ENCODE results near the gene NTM. TPM values are rescaled to one million over a fixed set of nuclear protein-coding genes. Genes with fewer than 3 reads are reported as not detected.
A peak's percentile ranks its signal among the peaks of the same experiment; 100 is the strongest.

NTM gene
- total and polyA plus RNA-seq, 2 experiments from 2014 or later, result 25.9 to 49.0 TPM

- H3K9me2 ChIP-seq (ENCODE audit: insufficient read depth), result no peaks in the 10 kb centered on the region
- H3F3A ChIP-seq (ENCODE audit: insufficient read depth), result peaks cover 17% of the 10 kb centered on the region
- H3K9ac ChIP-seq, result no peak overlapping the region
- TF ChIP-seq EZH2 (IDR thresholded peaks at IDR 0.05; ENCODE audit: insufficient read depth, poor library complexity, severe bottlenecking), result no peak
- no peak overlapping the region for H3K4me2 ChIP-seq (ENCODE audit: unreplicated experiment)
- 90 to 93% methylated on average over 20 to 21 of the region's 21 CpGs for WGBS, 2 experiments (ENCODE audit: low coverage in 1 of 2, low lambda C conversion rate in 2 of 2, missing lambda C conversion rate in 2 of 2)
- H3K9me3 ChIP-seq (ENCODE audit: low read depth), result no peaks in the 10 kb centered on the region
- H3K4me3 ChIP-seq, result no peak overlapping the region
- no peak for DNase-seq
- no peaks in the 10 kb centered on the region for H4K20me1 ChIP-seq (ENCODE audit: insufficient read depth)
- H3K27me3 ChIP-seq (replicated peaks; ENCODE audit: insufficient read depth), result no peaks in the 10 kb centered on the region
- H3K4me1 ChIP-seq (ENCODE audit: insufficient read depth), result peaks cover 17% of the 10 kb centered on the region
- 0 out of 2 replicates have a peak, but pooled peaks cover 3% of the 10 kb centered on the region for H3K79me2 ChIP-seq (ENCODE audit: insufficient read depth)
- no peak overlapping the region for H2AFZ ChIP-seq
- no peak overlapping the region for H3K27ac ChIP-seq
- H3K36me3 ChIP-seq (ENCODE audit: low read depth), result no peaks in the 10 kb centered on the region
- in situ Hi-C loops (cut with MboI), result loop anchor here (10.0 kb wide), 3 partner anchors 199 to 389 kb away; no protein-coding TSS in a partner anchor
These were observed 753.7 kb downstream of the NTM start for GRCh38 chr11:132123854-132124835.

GRCh38 chr11:132125988-132126871, 755.8 kb downstream of the NTM start:
- in situ Hi-C loops (cut with MboI), result loop anchor here (10.0 kb wide), 3 partner anchors 201 to 391 kb away; no protein-coding TSS in a partner anchor
- H3K27ac ChIP-seq, result peak overlapping the region; percentile 60
- peaks cover 17% of the 10 kb centered on the region for H3K4me1 ChIP-seq (ENCODE audit: insufficient read depth)
- no peaks in the 10 kb centered on the region for H3K27me3 ChIP-seq (replicated peaks; ENCODE audit: insufficient read depth)
- H3F3A ChIP-seq (ENCODE audit: insufficient read depth), result peaks cover 17% of the 10 kb centered on the region
- H3K4me2 ChIP-seq (ENCODE audit: unreplicated experiment), result peak overlapping the region; percentile 86
- H3K36me3 ChIP-seq (ENCODE audit: low read depth), result no peaks in the 10 kb centered on the region
- 0 out of 2 replicates have a peak, but pooled peaks cover 3% of the 10 kb centered on the region for H3K79me2 ChIP-seq (ENCODE audit: insufficient read depth)
- TF ChIP-seq EZH2 (IDR thresholded peaks at IDR 0.05; ENCODE audit: insufficient read depth, poor library complexity, severe bottlenecking), result no peak
- TF ChIP-seq EZH2phosphoT487 (IDR thresholded peaks at IDR 0.05; ENCODE audit: insufficient read depth, low read depth), result no peak
- peak; percentile 74 for DNase-seq
- H3K9me3 ChIP-seq (ENCODE audit: low read depth), result no peaks in the 10 kb centered on the region
- H3K4me3 ChIP-seq, result peak overlapping the region; percentile 65
- peak overlapping the region; percentile 74 for H3K9ac ChIP-seq
- WGBS, 2 experiments (ENCODE audit: low coverage in 1 of 2, low lambda C conversion rate in 2 of 2, missing lambda C conversion rate in 2 of 2), result 16 to 19% methylated on average over 22 of the region's 22 CpGs
- peak overlapping the region; percentile 82 for H2AFZ ChIP-seq
- H3K9me2 ChIP-seq (ENCODE audit: insufficient read depth), result no peaks in the 10 kb centered on the region
- no peaks in the 10 kb centered on the region for H4K20me1 ChIP-seq (ENCODE audit: insufficient read depth)

- H3K4me1 ChIP-seq (ENCODE audit: insufficient read depth), result peaks cover 17% of the 10 kb centered on the region
- 0 out of 2 replicates have a peak, but pooled peaks cover 3% of the 10 kb centered on the region for H3K79me2 ChIP-seq (ENCODE audit: insufficient read depth)
- TF ChIP-seq EZH2 (IDR thresholded peaks at IDR 0.05; ENCODE audit: insufficient read depth, poor library complexity, severe bottlenecking) (no peak), EZH2phosphoT487 (IDR thresholded peaks at IDR 0.05; ENCODE audit: insufficient read depth, low read depth) (no peak)
- H3K9ac ChIP-seq, result peak overlapping the region; percentile 74
- H2AFZ ChIP-seq, result peak overlapping the region; percentile 82
- no peaks in the 10 kb centered on the region for H3K27me3 ChIP-seq (replicated peaks; ENCODE audit: insufficient read depth)
- no peaks in the 10 kb centered on the region for H3K36me3 ChIP-seq (ENCODE audit: low read depth)
- H4K20me1 ChIP-seq (ENCODE audit: insufficient read depth), result no peaks in the 10 kb centered on the region
- H3K9me2 ChIP-seq (ENCODE audit: insufficient read depth), result no peaks in the 10 kb centered on the region
- peaks cover 17% of the 10 kb centered on the region for H3F3A ChIP-seq (ENCODE audit: insufficient read depth)
- in situ Hi-C loops (cut with MboI), result loop anchor here (10.0 kb wide), 3 partner anchors 202 to 392 kb away; no protein-coding TSS in a partner anchor
- H3K27ac ChIP-seq, result peak overlapping the region; percentile 60
- WGBS, 2 experiments (ENCODE audit: low coverage in 1 of 2, low lambda C conversion rate in 2 of 2, missing lambda C conversion rate in 2 of 2), result 40 to 45% methylated on average over 19 of the region's 19 CpGs
- H3K4me2 ChIP-seq (ENCODE audit: unreplicated experiment), result peak overlapping the region; percentile 86
- DNase-seq, result peak; percentile 94
- peak overlapping the region; percentile 65 for H3K4me3 ChIP-seq
- no peaks in the 10 kb centered on the region for H3K9me3 ChIP-seq (ENCODE audit: low read depth)
These were observed 756.8 kb downstream of the NTM start for GRCh38 chr11:132126973-132127899.

All from GM23248 (cell line).